Measurements from ENCODE around the gene PTPRG.

DNA sequence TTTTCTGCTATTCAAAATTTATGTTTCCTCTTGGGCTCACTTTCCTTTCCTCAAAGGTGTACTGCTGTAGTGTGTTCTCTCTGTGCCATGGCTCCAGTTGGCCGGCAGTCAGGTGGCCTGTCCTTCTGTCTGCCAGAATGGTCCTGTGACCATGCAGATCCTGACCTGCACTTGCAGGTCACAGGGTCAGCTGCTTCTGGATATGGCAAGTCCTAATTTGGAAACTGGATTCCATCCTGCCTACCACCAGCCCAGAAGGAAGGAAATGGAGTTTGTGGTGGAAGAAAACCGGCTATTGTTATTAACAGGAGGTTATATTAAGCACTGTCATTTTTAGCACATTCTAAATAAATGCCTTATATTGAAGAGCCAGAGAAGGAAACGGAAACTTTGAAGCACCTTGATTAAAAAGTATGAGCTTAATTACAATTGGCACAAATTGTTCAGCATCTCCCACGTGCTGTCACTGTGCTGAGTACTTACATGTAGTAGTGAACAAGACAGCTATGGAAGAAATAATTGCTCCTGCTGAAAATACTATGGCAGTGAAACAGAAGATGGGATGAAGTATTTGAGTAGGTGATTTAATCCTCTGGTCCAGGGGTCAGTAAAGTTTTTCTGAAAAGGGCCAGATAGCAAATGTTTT is 362.8 kb downstream of the PTPRG start:
- TF ChIP-seq, protein P1, sequence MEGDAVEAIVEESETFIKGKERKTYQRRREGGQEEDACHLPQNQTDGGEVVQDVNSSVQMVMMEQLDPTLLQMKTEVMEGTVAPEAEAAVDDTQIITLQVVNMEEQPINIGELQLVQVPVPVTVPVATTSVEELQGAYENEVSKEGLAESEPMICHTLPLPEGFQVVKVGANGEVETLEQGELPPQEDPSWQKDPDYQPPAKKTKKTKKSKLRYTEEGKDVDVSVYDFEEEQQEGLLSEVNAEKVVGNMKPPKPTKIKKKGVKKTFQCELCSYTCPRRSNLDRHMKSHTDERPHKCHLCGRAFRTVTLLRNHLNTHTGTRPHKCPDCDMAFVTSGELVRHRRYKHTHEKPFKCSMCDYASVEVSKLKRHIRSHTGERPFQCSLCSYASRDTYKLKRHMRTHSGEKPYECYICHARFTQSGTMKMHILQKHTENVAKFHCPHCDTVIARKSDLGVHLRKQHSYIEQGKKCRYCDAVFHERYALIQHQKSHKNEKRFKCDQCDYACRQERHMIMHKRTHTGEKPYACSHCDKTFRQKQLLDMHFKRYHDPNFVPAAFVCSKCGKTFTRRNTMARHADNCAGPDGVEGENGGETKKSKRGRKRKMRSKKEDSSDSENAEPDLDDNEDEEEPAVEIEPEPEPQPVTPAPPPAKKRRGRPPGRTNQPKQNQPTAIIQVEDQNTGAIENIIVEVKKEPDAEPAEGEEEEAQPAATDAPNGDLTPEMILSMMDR (IDR thresholded peaks at IDR 0.05): no peak
- no peak for TF ChIP-seq POLR2A (IDR thresholded peaks at IDR 0.05)
